ENCODE data around the gene C6orf62.
A peak's percentile ranks its signal among the peaks of the same experiment; 100 is the strongest.
"Not testable (repeated sequence)": the region's sequence is repeated elsewhere in the genome, so short reads cannot be mapped to it uniquely, and the experiment has no call there.

C6orf62 gene

GRCh38 chr6:24719125-24719971 is at the start of gene C6orf62:
Gene C6orf62 (minus strand): TSS chr6:24719154. CDS start chr6:24718668, 486 bp downstream.
- Histone ChIP-seq H3K9ac (ENCODE audit: low read length) (peak within 1 kb of the TSS; percentile 100), H3K27me3 (ENCODE audit: control insufficient read depth, insufficient read depth, low read length) (no peaks in the 10 kb centered on the region), H3K9me3 (ENCODE audit: control insufficient read depth, low read length) (no peaks in the 10 kb centered on the region), H3K4me3 (ENCODE audit: low read length) (peak within 1 kb of the TSS; percentile 83), H3K36me3 (ENCODE audit: control insufficient read depth, insufficient read depth, low read length) (no peaks in the 10 kb centered on the region), H3K4me1 (ENCODE audit: control insufficient read depth, insufficient read depth, low read length) (peaks cover 6% of the 10 kb centered on the region)

- no peaks in the 10 kb centered on the region for H3K9me3 ChIP-seq (ENCODE audit: control insufficient read depth, low read length)
- no peak overlapping the region for H3K4me3 ChIP-seq (ENCODE audit: low read length)
- H3K9ac ChIP-seq (ENCODE audit: low read length), result no peak overlapping the region
- peaks cover 22% of the 10 kb centered on the region for H3K4me1 ChIP-seq (ENCODE audit: control insufficient read depth, insufficient read depth, low read length)
- H3K36me3 ChIP-seq (ENCODE audit: control insufficient read depth, insufficient read depth, low read length), result no peaks in the 10 kb centered on the region
- H3K27me3 ChIP-seq (ENCODE audit: control insufficient read depth, insufficient read depth, low read length), result no peaks in the 10 kb centered on the region
Measured at GRCh38 chr6:24768361-24768760, 49.4 kb upstream of the C6orf62 start.

- no peaks in the 10 kb centered on the region for H3K27me3 ChIP-seq (ENCODE audit: control insufficient read depth, insufficient read depth, low read length)
- no peak overlapping the region for H3K4me3 ChIP-seq (ENCODE audit: low read length)
Measured at GRCh38 chr6:24766680-24767462, 47.9 kb upstream of the C6orf62 start.

GRCh38 chr6:24765968-24766367 is 47.0 kb upstream of the C6orf62 start:
- H3K4me3 ChIP-seq (ENCODE audit: low read length); H3K36me3 ChIP-seq (ENCODE audit: control insufficient read depth, insufficient read depth, low read length); H3K27me3 ChIP-seq (ENCODE audit: control insufficient read depth, insufficient read depth, low read length); H3K9me3 ChIP-seq (ENCODE audit: control insufficient read depth, low read length); H3K9ac ChIP-seq (ENCODE audit: low read length): not testable (repeated sequence)
- H3K4me1 ChIP-seq (ENCODE audit: control insufficient read depth, insufficient read depth, low read length), result peaks cover 23% of the 10 kb centered on the region

More at GRCh38 chr6:24766680-24767462, 47.9 kb upstream of the C6orf62 start:
- Histone ChIP-seq H3K9ac (ENCODE audit: low read length) (no peak overlapping the region), H3K36me3 (ENCODE audit: control insufficient read depth, insufficient read depth, low read length) (no peaks in the 10 kb centered on the region), H3K4me1 (ENCODE audit: control insufficient read depth, insufficient read depth, low read length) (peaks cover 23% of the 10 kb centered on the region), H3K9me3 (ENCODE audit: control insufficient read depth, low read length) (no peaks in the 10 kb centered on the region)

- not testable (repeated sequence) for H3K27me3 ChIP-seq (ENCODE audit: control insufficient read depth, insufficient read depth, low read length)
Measured at GRCh38 chr6:24764833-24765828, 46.2 kb upstream of the C6orf62 start.

GRCh38 chr6:24763578-24763977 is 44.6 kb upstream of the C6orf62 start:
- no peaks in the 10 kb centered on the region for H3K36me3 ChIP-seq (ENCODE audit: control insufficient read depth, insufficient read depth, low read length)
- no peaks in the 10 kb centered on the region for H3K9me3 ChIP-seq (ENCODE audit: control insufficient read depth, low read length)
- H3K9ac ChIP-seq (ENCODE audit: low read length), result no peak overlapping the region
- H3K27me3 ChIP-seq (ENCODE audit: control insufficient read depth, insufficient read depth, low read length), result no peaks in the 10 kb centered on the region
- peaks cover 23% of the 10 kb centered on the region for H3K4me1 ChIP-seq (ENCODE audit: control insufficient read depth, insufficient read depth, low read length)
- H3K4me3 ChIP-seq (ENCODE audit: low read length), result no peak overlapping the region

More at GRCh38 chr6:24764833-24765828, 46.2 kb upstream of the C6orf62 start:
- not testable (repeated sequence) for H3K36me3 ChIP-seq (ENCODE audit: control insufficient read depth, insufficient read depth, low read length); H3K9me3 ChIP-seq (ENCODE audit: control insufficient read depth, low read length); H3K9ac ChIP-seq (ENCODE audit: low read length); H3K4me3 ChIP-seq (ENCODE audit: low read length)
- peaks cover 23% of the 10 kb centered on the region for H3K4me1 ChIP-seq (ENCODE audit: control insufficient read depth, insufficient read depth, low read length)

GRCh38 chr6:24761851-24762250 is 42.9 kb upstream of the C6orf62 start:
- Histone ChIP-seq H3K4me1 (ENCODE audit: control insufficient read depth, insufficient read depth, low read length) (peaks cover 23% of the 10 kb centered on the region), H3K9me3 (ENCODE audit: control insufficient read depth, low read length) (no peaks in the 10 kb centered on the region), H3K9ac (ENCODE audit: low read length) (no peak overlapping the region), H3K36me3 (ENCODE audit: control insufficient read depth, insufficient read depth, low read length) (no peaks in the 10 kb centered on the region), H3K4me3 (ENCODE audit: low read length) (no peak overlapping the region), H3K27me3 (ENCODE audit: control insufficient read depth, insufficient read depth, low read length) (no peaks in the 10 kb centered on the region)

- Histone ChIP-seq H3K9me3 (ENCODE audit: control insufficient read depth, low read length) (no peaks in the 10 kb centered on the region), H3K27me3 (ENCODE audit: control insufficient read depth, insufficient read depth, low read length) (no peaks in the 10 kb centered on the region), H3K9ac (ENCODE audit: low read length) (no peak overlapping the region), H3K4me1 (ENCODE audit: control insufficient read depth, insufficient read depth, low read length) (peaks cover 21% of the 10 kb centered on the region), H3K4me3 (ENCODE audit: low read length) (no peak overlapping the region), H3K36me3 (ENCODE audit: control insufficient read depth, insufficient read depth, low read length) (no peaks in the 10 kb centered on the region)
Measured at GRCh38 chr6:24761193-24761835, 42.4 kb upstream of the C6orf62 start.

GRCh38 chr6:24760210-24760609 is 41.3 kb upstream of the C6orf62 start:
- H3K36me3 ChIP-seq (ENCODE audit: control insufficient read depth, insufficient read depth, low read length), result no peaks in the 10 kb centered on the region
- no peak overlapping the region for H3K9ac ChIP-seq (ENCODE audit: low read length)
- peaks cover 20% of the 10 kb centered on the region for H3K4me1 ChIP-seq (ENCODE audit: control insufficient read depth, insufficient read depth, low read length)
- no peaks in the 10 kb centered on the region for H3K27me3 ChIP-seq (ENCODE audit: control insufficient read depth, insufficient read depth, low read length)
- no peaks in the 10 kb centered on the region for H3K9me3 ChIP-seq (ENCODE audit: control insufficient read depth, low read length)
- no peak overlapping the region for H3K4me3 ChIP-seq (ENCODE audit: low read length)

- no peaks in the 10 kb centered on the region for H3K9me3 ChIP-seq (ENCODE audit: control insufficient read depth, low read length)
- H3K27me3 ChIP-seq (ENCODE audit: control insufficient read depth, insufficient read depth, low read length), result no peaks in the 10 kb centered on the region
- H3K4me1 ChIP-seq (ENCODE audit: control insufficient read depth, insufficient read depth, low read length), result peaks cover 16% of the 10 kb centered on the region
- no peak overlapping the region for H3K9ac ChIP-seq (ENCODE audit: low read length)
- H3K36me3 ChIP-seq (ENCODE audit: control insufficient read depth, insufficient read depth, low read length), result no peaks in the 10 kb centered on the region
- no peak overlapping the region for H3K4me3 ChIP-seq (ENCODE audit: low read length)
Measured at GRCh38 chr6:24759718-24760117, 40.8 kb upstream of the C6orf62 start.

GRCh38 chr6:24757611-24758010 is 38.7 kb upstream of the C6orf62 start:
- peaks cover 4% of the 10 kb centered on the region for H3K4me1 ChIP-seq (ENCODE audit: control insufficient read depth, insufficient read depth, low read length)
- no peaks in the 10 kb centered on the region for H3K9me3 ChIP-seq (ENCODE audit: control insufficient read depth, low read length)
- no peak overlapping the region for H3K4me3 ChIP-seq (ENCODE audit: low read length)
- no peaks in the 10 kb centered on the region for H3K36me3 ChIP-seq (ENCODE audit: control insufficient read depth, insufficient read depth, low read length)
- no peak overlapping the region for H3K9ac ChIP-seq (ENCODE audit: low read length)
- H3K27me3 ChIP-seq (ENCODE audit: control insufficient read depth, insufficient read depth, low read length), result no peaks in the 10 kb centered on the region

All from mucosa of stomach (tissue), 1 donor.